ENCODE data around the gene TMBIM6.

TMBIM6 gene

GRCh38 chr12:49806321-49806813, 65.0 kb downstream of the TMBIM6 start:
- peaks cover 22% of the 10 kb centered on the region for H3K36me3 ChIP-seq (ENCODE audit: control insufficient read depth, insufficient read depth, low read length)
- TF ChIP-seq, protein P1, sequence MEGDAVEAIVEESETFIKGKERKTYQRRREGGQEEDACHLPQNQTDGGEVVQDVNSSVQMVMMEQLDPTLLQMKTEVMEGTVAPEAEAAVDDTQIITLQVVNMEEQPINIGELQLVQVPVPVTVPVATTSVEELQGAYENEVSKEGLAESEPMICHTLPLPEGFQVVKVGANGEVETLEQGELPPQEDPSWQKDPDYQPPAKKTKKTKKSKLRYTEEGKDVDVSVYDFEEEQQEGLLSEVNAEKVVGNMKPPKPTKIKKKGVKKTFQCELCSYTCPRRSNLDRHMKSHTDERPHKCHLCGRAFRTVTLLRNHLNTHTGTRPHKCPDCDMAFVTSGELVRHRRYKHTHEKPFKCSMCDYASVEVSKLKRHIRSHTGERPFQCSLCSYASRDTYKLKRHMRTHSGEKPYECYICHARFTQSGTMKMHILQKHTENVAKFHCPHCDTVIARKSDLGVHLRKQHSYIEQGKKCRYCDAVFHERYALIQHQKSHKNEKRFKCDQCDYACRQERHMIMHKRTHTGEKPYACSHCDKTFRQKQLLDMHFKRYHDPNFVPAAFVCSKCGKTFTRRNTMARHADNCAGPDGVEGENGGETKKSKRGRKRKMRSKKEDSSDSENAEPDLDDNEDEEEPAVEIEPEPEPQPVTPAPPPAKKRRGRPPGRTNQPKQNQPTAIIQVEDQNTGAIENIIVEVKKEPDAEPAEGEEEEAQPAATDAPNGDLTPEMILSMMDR (IDR thresholded peaks at IDR 0.05; ENCODE audit: insufficient read depth, low read length, poor library complexity, severe bottlenecking): no peak
- DNase-seq (ENCODE audit: extremely low read depth, insufficient read length): no peak
- H3K4me3 ChIP-seq (replicated peaks; ENCODE audit: low read depth, low read length): no peak overlapping the region
- no peaks in the 10 kb centered on the region for H3K27me3 ChIP-seq (replicated peaks; ENCODE audit: control insufficient read depth, insufficient read depth, low read length)

DNA sequence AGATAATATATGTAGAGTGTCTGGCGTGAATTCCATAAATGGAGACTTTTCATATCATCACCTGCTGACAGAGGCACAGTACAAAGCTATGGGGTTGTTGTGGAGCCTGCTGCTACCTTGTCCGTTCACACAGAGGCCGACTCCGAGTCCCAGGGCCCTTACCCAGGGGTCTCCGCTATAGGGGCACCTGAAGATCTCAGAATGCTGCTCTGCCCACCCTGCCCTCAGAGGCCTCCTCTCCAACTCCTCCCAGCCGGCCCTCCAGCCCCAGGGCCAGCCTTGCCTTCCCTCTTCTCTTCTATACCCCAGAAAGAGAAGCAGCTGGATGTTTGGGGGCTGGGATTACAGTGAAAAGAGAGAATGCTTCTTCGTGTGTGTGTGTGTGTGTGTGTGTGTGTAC, 65.5 kb downstream of the TMBIM6 start:
- TF ChIP-seq, protein P1 (IDR thresholded peaks at IDR 0.05; ENCODE audit: insufficient read depth, low read length, poor library complexity, severe bottlenecking): no peak
- no peak for DNase-seq (ENCODE audit: extremely low read depth, insufficient read length)
- Histone ChIP-seq H3K4me3 (replicated peaks; ENCODE audit: low read depth, low read length) (no peak overlapping the region), H3K27me3 (replicated peaks; ENCODE audit: control insufficient read depth, insufficient read depth, low read length) (no peaks in the 10 kb centered on the region), H3K36me3 (ENCODE audit: control insufficient read depth, insufficient read depth, low read length) (peaks cover 18% of the 10 kb centered on the region)

DNA sequence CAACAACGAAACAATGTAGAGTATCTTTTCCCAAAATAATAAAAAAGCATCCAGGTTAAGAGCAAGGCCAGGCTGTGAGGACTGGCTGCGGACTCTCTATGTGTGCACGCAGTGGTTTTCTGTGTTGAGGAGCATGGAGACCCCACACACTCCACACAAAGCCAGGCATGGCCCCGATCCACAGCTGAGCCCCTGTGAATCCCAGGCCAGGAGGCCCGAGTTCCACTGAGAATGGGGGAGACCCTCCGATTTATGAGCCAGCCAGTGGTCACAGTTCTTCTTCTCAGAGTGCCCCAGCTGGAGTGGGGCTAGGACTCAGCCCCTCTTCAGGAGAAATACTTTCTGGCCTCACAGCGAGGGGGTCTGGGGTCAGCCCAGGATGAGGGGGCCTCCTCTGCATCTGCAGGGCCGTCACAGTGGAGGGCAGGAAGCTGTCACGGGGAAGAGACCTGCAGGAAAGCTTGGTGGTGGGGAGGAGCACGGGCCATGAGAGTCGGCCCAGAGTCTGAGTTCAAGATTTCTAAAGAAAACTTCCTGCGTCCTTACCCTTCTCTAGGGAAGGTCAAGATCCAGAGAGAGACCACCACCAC, 66.7 kb downstream of the TMBIM6 start:
- H3K36me3 ChIP-seq (ENCODE audit: control insufficient read depth, insufficient read depth, low read length): peaks cover 12% of the 10 kb centered on the region
- no peaks in the 10 kb centered on the region for H3K27me3 ChIP-seq (replicated peaks; ENCODE audit: control insufficient read depth, insufficient read depth, low read length)
- TF ChIP-seq, protein P1 (IDR thresholded peaks at IDR 0.05; ENCODE audit: insufficient read depth, low read length, poor library complexity, severe bottlenecking): no peak
- H3K4me3 ChIP-seq (replicated peaks; ENCODE audit: low read depth, low read length): no peak overlapping the region
- no peak for DNase-seq (ENCODE audit: extremely low read depth, insufficient read length)

- TF ChIP-seq, protein P1 (IDR thresholded peaks at IDR 0.05; ENCODE audit: insufficient read depth, low read length, poor library complexity, severe bottlenecking): no peak
- no peaks in the 10 kb centered on the region for H3K27me3 ChIP-seq (replicated peaks; ENCODE audit: control insufficient read depth, insufficient read depth, low read length)
- no peak for DNase-seq (ENCODE audit: extremely low read depth, insufficient read length)
- H3K36me3 ChIP-seq (ENCODE audit: control insufficient read depth, insufficient read depth, low read length): peaks cover 12% of the 10 kb centered on the region
- H3K4me3 ChIP-seq (replicated peaks; ENCODE audit: low read depth, low read length): no peak overlapping the region
Observed at GRCh38 chr12:49808686-49809380, 67.5 kb downstream of the TMBIM6 start.

GRCh38 chr12:49809381-49809905, 68.1 kb downstream of the TMBIM6 start:
- no peaks in the 10 kb centered on the region for H3K27me3 ChIP-seq (replicated peaks; ENCODE audit: control insufficient read depth, insufficient read depth, low read length)
- H3K4me3 ChIP-seq (replicated peaks; ENCODE audit: low read depth, low read length): no peak overlapping the region
- TF ChIP-seq, protein P1 (IDR thresholded peaks at IDR 0.05; ENCODE audit: insufficient read depth, low read length, poor library complexity, severe bottlenecking): no peak
- H3K36me3 ChIP-seq (ENCODE audit: control insufficient read depth, insufficient read depth, low read length): peaks cover 11% of the 10 kb centered on the region
- no peak for DNase-seq (ENCODE audit: extremely low read depth, insufficient read length)
